Measurements from ENCODE around the gene APOB. TPM values are rescaled to one million over a fixed set of nuclear protein-coding genes. Genes with fewer than 3 reads are reported as not detected.
A peak's percentile ranks its signal among the peaks of the same experiment; 100 is the strongest.

The APOB gene
- total and polyA plus RNA-seq, 2 of the 13 experiments (the other 11 are each of a cell fraction or from before 2014, with no cell fraction given), result 1,569 to 2,515 TPM

DNA sequence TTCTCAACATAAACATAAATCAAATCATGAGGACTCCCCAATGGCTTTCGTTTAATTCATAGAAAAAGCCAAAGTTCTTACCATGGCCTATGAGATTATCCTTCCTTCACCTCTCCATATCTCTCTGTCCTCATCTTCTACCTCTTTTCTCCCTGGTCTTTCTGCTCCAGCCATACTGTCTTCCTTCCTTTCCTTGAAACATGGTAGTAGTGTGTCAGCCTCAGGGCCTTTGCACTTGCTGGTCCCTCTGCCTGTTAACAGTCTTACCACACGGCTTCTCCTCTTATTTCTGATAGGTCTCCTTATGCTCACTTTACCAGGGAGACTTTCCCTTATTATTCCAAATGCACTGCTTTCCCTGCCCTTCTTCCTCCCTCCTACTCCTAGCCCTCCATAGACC lies 25.6 kb downstream of the APOB start (continued):
- TF ChIP-seq, protein P1, sequence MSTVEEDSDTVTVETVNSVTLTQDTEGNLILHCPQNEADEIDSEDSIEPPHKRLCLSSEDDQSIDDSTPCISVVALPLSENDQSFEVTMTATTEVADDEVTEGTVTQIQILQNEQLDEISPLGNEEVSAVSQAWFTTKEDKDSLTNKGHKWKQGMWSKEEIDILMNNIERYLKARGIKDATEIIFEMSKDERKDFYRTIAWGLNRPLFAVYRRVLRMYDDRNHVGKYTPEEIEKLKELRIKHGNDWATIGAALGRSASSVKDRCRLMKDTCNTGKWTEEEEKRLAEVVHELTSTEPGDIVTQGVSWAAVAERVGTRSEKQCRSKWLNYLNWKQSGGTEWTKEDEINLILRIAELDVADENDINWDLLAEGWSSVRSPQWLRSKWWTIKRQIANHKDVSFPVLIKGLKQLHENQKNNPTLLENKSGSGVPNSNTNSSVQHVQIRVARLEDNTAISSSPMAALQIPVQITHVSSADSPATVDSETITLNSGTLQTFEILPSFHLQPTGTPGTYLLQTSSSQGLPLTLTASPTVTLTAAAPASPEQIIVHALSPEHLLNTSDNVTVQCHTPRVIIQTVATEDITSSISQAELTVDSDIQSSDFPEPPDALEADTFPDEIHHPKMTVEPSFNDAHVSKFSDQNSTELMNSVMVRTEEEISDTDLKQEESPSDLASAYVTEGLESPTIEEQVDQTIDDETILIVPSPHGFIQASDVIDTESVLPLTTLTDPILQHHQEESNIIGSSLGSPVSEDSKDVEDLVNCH (CRISPR knock-in tag; IDR thresholded peaks at IDR 0.05), result no peak
- TF ChIP-seq NFATC3 (CRISPR knock-in tag; IDR thresholded peaks at IDR 0.05), result no peak
- TF ChIP-seq ZNF557 (CRISPR knock-in tag; IDR thresholded peaks at IDR 0.05), result no peak
- TF ChIP-seq, protein P2, sequence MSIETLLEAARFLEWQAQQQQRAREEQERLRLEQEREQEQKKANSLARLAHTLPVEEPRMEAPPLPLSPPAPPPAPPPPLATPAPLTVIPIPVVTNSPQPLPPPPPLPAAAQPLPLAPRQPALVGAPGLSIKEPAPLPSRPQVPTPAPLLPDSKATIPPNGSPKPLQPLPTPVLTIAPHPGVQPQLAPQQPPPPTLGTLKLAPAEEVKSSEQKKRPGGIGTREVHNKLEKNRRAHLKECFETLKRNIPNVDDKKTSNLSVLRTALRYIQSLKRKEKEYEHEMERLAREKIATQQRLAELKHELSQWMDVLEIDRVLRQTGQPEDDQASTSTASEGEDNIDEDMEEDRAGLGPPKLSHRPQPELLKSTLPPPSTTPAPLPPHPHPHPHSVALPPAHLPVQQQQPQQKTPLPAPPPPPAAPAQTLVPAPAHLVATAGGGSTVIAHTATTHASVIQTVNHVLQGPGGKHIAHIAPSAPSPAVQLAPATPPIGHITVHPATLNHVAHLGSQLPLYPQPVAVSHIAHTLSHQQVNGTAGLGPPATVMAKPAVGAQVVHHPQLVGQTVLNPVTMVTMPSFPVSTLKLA (IDR thresholded peaks at IDR 0.05), result no peak
- TF ChIP-seq, protein P3, sequence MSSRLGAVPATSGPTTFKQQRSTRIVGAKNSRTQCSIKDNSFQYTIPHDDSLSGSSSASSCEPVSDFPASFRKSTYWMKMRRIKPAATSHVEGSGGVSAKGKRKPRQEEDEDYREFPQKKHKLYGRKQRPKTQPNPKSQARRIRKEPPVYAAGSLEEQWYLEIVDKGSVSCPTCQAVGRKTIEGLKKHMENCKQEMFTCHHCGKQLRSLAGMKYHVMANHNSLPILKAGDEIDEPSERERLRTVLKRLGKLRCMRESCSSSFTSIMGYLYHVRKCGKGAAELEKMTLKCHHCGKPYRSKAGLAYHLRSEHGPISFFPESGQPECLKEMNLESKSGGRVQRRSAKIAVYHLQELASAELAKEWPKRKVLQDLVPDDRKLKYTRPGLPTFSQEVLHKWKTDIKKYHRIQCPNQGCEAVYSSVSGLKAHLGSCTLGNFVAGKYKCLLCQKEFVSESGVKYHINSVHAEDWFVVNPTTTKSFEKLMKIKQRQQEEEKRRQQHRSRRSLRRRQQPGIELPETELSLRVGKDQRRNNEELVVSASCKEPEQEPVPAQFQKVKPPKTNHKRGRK (CRISPR knock-in tag; IDR thresholded peaks at IDR 0.05), result no peak
- TF ChIP-seq SP2 (CRISPR knock-in tag; IDR thresholded peaks at IDR 0.05), result no peak
- TF ChIP-seq, protein P4, sequence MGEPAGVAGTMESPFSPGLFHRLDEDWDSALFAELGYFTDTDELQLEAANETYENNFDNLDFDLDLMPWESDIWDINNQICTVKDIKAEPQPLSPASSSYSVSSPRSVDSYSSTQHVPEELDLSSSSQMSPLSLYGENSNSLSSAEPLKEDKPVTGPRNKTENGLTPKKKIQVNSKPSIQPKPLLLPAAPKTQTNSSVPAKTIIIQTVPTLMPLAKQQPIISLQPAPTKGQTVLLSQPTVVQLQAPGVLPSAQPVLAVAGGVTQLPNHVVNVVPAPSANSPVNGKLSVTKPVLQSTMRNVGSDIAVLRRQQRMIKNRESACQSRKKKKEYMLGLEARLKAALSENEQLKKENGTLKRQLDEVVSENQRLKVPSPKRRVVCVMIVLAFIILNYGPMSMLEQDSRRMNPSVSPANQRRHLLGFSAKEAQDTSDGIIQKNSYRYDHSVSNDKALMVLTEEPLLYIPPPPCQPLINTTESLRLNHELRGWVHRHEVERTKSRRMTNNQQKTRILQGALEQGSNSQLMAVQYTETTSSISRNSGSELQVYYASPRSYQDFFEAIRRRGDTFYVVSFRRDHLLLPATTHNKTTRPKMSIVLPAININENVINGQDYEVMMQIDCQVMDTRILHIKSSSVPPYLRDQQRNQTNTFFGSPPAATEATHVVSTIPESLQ (CRISPR knock-in tag; conservative IDR thresholded peaks at IDR 0.05), result no peak
- TF ChIP-seq, protein P5, sequence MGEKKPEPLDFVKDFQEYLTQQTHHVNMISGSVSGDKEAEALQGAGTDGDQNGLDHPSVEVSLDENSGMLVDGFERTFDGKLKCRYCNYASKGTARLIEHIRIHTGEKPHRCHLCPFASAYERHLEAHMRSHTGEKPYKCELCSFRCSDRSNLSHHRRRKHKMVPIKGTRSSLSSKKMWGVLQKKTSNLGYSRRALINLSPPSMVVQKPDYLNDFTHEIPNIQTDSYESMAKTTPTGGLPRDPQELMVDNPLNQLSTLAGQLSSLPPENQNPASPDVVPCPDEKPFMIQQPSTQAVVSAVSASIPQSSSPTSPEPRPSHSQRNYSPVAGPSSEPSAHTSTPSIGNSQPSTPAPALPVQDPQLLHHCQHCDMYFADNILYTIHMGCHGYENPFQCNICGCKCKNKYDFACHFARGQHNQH (CRISPR knock-in tag; IDR thresholded peaks at IDR 0.05), result no peak
- TF ChIP-seq, protein P6, sequence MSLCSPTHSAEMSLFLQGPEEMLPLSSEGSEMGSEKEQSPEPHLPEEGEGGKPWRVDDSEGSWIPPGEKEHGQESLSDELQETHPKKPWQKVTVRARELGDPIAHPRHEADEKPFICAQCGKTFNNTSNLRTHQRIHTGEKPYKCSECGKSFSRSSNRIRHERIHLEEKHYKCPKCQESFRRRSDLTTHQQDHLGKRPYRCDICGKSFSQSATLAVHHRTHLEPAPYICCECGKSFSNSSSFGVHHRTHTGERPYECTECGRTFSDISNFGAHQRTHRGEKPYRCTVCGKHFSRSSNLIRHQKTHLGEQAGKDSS (CRISPR knock-in tag; IDR thresholded peaks at IDR 0.05; ENCODE audit: borderline replicate concordance, low read depth), result no peak
- TF ChIP-seq NFIC (IDR thresholded peaks at IDR 0.05; ENCODE audit: low read length), result 0 out of 2 replicates have a peak, but pooled peaks have one; percentile 15
- TF ChIP-seq ZNF772 (CRISPR knock-in tag; IDR thresholded peaks at IDR 0.05), result 0 out of 2 replicates have a peak, but pooled peaks have one; percentile 33
- no peak for TF ChIP-seq NRL (CRISPR knock-in tag; IDR thresholded peaks at IDR 0.05; ENCODE audit: borderline replicate concordance)
- no peak for TF ChIP-seq RXRB (CRISPR knock-in tag; IDR thresholded peaks at IDR 0.05; ENCODE audit: borderline replicate concordance)
- TF ChIP-seq SIX1 (CRISPR knock-in tag; IDR thresholded peaks at IDR 0.05; ENCODE audit: borderline replicate concordance), result no peak
- TF ChIP-seq, protein P7, sequence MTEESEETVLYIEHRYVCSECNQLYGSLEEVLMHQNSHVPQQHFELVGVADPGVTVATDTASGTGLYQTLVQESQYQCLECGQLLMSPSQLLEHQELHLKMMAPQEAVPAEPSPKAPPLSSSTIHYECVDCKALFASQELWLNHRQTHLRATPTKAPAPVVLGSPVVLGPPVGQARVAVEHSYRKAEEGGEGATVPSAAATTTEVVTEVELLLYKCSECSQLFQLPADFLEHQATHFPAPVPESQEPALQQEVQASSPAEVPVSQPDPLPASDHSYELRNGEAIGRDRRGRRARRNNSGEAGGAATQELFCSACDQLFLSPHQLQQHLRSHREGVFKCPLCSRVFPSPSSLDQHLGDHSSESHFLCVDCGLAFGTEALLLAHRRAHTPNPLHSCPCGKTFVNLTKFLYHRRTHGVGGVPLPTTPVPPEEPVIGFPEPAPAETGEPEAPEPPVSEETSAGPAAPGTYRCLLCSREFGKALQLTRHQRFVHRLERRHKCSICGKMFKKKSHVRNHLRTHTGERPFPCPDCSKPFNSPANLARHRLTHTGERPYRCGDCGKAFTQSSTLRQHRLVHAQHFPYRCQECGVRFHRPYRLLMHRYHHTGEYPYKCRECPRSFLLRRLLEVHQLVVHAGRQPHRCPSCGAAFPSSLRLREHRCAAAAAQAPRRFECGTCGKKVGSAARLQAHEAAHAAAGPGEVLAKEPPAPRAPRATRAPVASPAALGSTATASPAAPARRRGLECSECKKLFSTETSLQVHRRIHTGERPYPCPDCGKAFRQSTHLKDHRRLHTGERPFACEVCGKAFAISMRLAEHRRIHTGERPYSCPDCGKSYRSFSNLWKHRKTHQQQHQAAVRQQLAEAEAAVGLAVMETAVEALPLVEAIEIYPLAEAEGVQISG (CRISPR knock-in tag; IDR thresholded peaks at IDR 0.05), result no peak
- TF ChIP-seq ZNF850 (CRISPR knock-in tag; conservative IDR thresholded peaks at IDR 0.05), result no peak
- no peak for TF ChIP-seq HNRNPL (IDR thresholded peaks at IDR 0.05; ENCODE audit: low read depth, low read length)

All from HepG2 (cell line).